Endothelial cell of umbilical vein (primary cell): ENCODE data around the gene ESYT3.

Source experiments
- EZH2 ChIP-seq: IDR thresholded peaks from 2 replicates; pipeline ENCODE4 v1.6.1; 2012; ENCODE audit warnings: borderline replicate concordance, low read depth, mild to moderate bottlenecking, moderate library complexity, low read length, inconsistent platforms; ENCODE audit not compliant: severe bottlenecking
- FOS ChIP-seq: IDR thresholded peaks from 2 replicates; pipeline ENCODE4 v1.6.1; 2011; ENCODE audit warnings: mild to moderate bottlenecking, low read length, moderate library complexity, borderline replicate concordance; ENCODE audit not compliant: insufficient read depth
- MYC ChIP-seq: IDR thresholded peaks from one replicate; pipeline ENCODE4 v1.6.1; 2011; ENCODE audit warnings: mild to moderate bottlenecking, low read depth, low read length
- POLR2A ChIP-seq: IDR thresholded peaks from 2 replicates; pipeline ENCODE4 v1.6.1; 2012; ENCODE audit warnings: low read depth, mild to moderate bottlenecking, control low read depth, low read length
- POLR2AphosphoS5 ChIP-seq: IDR thresholded peaks from 2 replicates; pipeline ENCODE4 v1.6.1; 2012; ENCODE audit warnings: low read depth, mild to moderate bottlenecking, control low read depth, low read length, moderate library complexity; ENCODE audit not compliant: insufficient read depth
- TF ChIP-seq, protein P1 (sequence below), 2 donors: IDR thresholded peaks; 1 replicate in 1 of 2; 2 replicates in 1 of 2; pipeline ENCODE4 v1.5.1; 2011; ENCODE audit warnings: low read length in 2 of 2, mild to moderate bottlenecking in 2 of 2, moderate library complexity in 2 of 2, control low read depth in 1 of 2, inconsistent platforms in 1 of 2, low read depth in 1 of 2; ENCODE audit not compliant: insufficient read depth in 1 of 2; ENCODE audit errors: extremely low read depth in 1 of 2

GRCh38 chr3:138437281-138437680, 2.9 kb downstream of the ESYT3 start:
- TF ChIP-seq POLR2AphosphoS5 (no peak), MYC (no peak), POLR2A (no peak), FOS (no peak), EZH2 (no peak)
- TF ChIP-seq, protein P1, sequence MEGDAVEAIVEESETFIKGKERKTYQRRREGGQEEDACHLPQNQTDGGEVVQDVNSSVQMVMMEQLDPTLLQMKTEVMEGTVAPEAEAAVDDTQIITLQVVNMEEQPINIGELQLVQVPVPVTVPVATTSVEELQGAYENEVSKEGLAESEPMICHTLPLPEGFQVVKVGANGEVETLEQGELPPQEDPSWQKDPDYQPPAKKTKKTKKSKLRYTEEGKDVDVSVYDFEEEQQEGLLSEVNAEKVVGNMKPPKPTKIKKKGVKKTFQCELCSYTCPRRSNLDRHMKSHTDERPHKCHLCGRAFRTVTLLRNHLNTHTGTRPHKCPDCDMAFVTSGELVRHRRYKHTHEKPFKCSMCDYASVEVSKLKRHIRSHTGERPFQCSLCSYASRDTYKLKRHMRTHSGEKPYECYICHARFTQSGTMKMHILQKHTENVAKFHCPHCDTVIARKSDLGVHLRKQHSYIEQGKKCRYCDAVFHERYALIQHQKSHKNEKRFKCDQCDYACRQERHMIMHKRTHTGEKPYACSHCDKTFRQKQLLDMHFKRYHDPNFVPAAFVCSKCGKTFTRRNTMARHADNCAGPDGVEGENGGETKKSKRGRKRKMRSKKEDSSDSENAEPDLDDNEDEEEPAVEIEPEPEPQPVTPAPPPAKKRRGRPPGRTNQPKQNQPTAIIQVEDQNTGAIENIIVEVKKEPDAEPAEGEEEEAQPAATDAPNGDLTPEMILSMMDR (IDR thresholded peaks at IDR 0.05; ENCODE audit: extremely low read depth in 1 of 2, insufficient read depth in 1 of 2, low read depth in 1 of 2, low read length in 2 of 2) = no peak
